Neuronal stem cell (in vitro differentiated cells): ENCODE data around the gene CNTFR. TPM values are rescaled to one million over a fixed set of nuclear protein-coding genes. Genes with fewer than 3 reads are reported as not detected.
"Not testable (repeated sequence)": the region's sequence is repeated elsewhere in the genome, so short reads cannot be mapped to it uniquely, and the experiment has no call there.

Experiments
- DNase-seq: peaks from one replicate; pipeline ENCODE4 v3.0.0-alpha.2; 2013; ENCODE audit warnings: low spot score
- H2AFZ ChIP-seq: one replicate; pipeline ENCODE4 v1.6.1; 2013; ENCODE audit warnings: mild to moderate bottlenecking, low read length, inconsistent platforms
- H2AK5ac ChIP-seq: 2 replicates; pipeline ENCODE4 v1.6.1; 2013; ENCODE audit warnings: low read depth, mild to moderate bottlenecking, inconsistent platforms, low read length, moderate library complexity, mixed read lengths
- H2BK120ac ChIP-seq: 2 replicates; pipeline ENCODE4 v1.6.1; 2013; ENCODE audit warnings: low read depth, mild to moderate bottlenecking, inconsistent platforms, low read length, moderate library complexity, mixed read lengths
- H2BK12ac ChIP-seq: one replicate; pipeline ENCODE4 v1.6.1; 2013; ENCODE audit warnings: low read length, inconsistent platforms
- H2BK15ac ChIP-seq: 2 replicates; pipeline ENCODE4 v1.6.1; 2013; ENCODE audit warnings: mild to moderate bottlenecking, low read length, inconsistent platforms, mixed read lengths
- H2BK5ac ChIP-seq: one replicate; pipeline ENCODE4 v1.6.1; 2013; ENCODE audit warnings: inconsistent platforms, mild to moderate bottlenecking, low read length, moderate library complexity
- H3K14ac ChIP-seq: one replicate; pipeline ENCODE4 v1.6.1; 2013; ENCODE audit warnings: low read length, inconsistent platforms
- H3K18ac ChIP-seq: 2 replicates; pipeline ENCODE4 v1.6.1; 2013; ENCODE audit warnings: low read length, inconsistent platforms
- H3K23ac ChIP-seq: 2 replicates; pipeline ENCODE4 v1.6.1; 2013; ENCODE audit warnings: low read depth, mild to moderate bottlenecking, mixed read lengths, low read length, inconsistent platforms; ENCODE audit not compliant: poor library complexity
- H3K27ac ChIP-seq: replicated peaks from 3 replicates; pipeline ENCODE4 v1.5.1; 2013; ENCODE audit warnings: low read length, inconsistent platforms
- H3K27me3 ChIP-seq, 3 experiments: 2 replicates each; pipeline ENCODE4 v1.6.1; 2013; ENCODE audit warnings: low read length in 3 of 3, mild to moderate bottlenecking in 2 of 3, inconsistent platforms in 1 of 3, low read depth in 1 of 3, mixed read lengths in 1 of 3, moderate library complexity in 1 of 3; ENCODE audit not compliant: control insufficient read depth in 3 of 3, insufficient read depth in 3 of 3
- H3K36me3 ChIP-seq, 2 donors: replicated peaks in 1 of 2; 2 replicates each; pipeline ENCODE4 v1.6.1; 2013; ENCODE audit warnings: low read length in 2 of 2; ENCODE audit not compliant: control insufficient read depth in 2 of 2, insufficient read depth in 2 of 2
- H3K4ac ChIP-seq: 2 replicates; pipeline ENCODE4 v1.6.1; 2013; ENCODE audit warnings: inconsistent platforms, mild to moderate bottlenecking, low read length, moderate library complexity
- H3K4me1 ChIP-seq, 2 donors: 1 replicate in 1 of 2; 2 replicates in 1 of 2; pipeline ENCODE4 v1.6.1; 2013; ENCODE audit warnings: low read length in 2 of 2, low read depth in 1 of 2; ENCODE audit not compliant: control insufficient read depth in 2 of 2, insufficient read depth in 1 of 2
- H3K4me2 ChIP-seq: one replicate; pipeline ENCODE4 v1.6.1; 2013; ENCODE audit warnings: mild to moderate bottlenecking, low read length, inconsistent platforms; ENCODE audit not compliant: insufficient read depth, poor library complexity, severe bottlenecking
- H3K4me3 ChIP-seq, 2 donors: 2 replicates each; pipeline ENCODE4 v1.5.1; 2013; ENCODE audit warnings: low read length in 2 of 2, mild to moderate bottlenecking in 2 of 2, inconsistent platforms in 1 of 2, moderate library complexity in 1 of 2
- H3K79me1 ChIP-seq: one replicate; pipeline ENCODE4 v1.6.1; 2013; ENCODE audit warnings: low read depth, mild to moderate bottlenecking, inconsistent platforms, low read length, moderate library complexity
- H3K9ac ChIP-seq: one replicate; pipeline ENCODE4 v1.6.1; 2013; ENCODE audit warnings: mild to moderate bottlenecking, low read depth, low read length, inconsistent platforms; ENCODE audit not compliant: poor library complexity
- H3K9me3 ChIP-seq, 2 donors: replicated peaks in 1 of 2; 2 replicates each; pipeline versions ENCODE3 to v1.6.1; 2013; ENCODE audit warnings: low read length in 2 of 2, mild to moderate bottlenecking in 2 of 2, inconsistent platforms in 1 of 2, low read depth in 1 of 2, mixed read lengths in 1 of 2, moderate library complexity in 1 of 2; ENCODE audit not compliant: control insufficient read depth in 2 of 2, insufficient read depth in 1 of 2
- H4K8ac ChIP-seq: one replicate; pipeline ENCODE4 v1.6.1; 2013; ENCODE audit warnings: low read depth, mild to moderate bottlenecking, inconsistent platforms, low read length, moderate library complexity
- H4K91ac ChIP-seq: one replicate; pipeline ENCODE4 v1.6.1; 2013; ENCODE audit warnings: low read length, low read depth, mild to moderate bottlenecking, inconsistent platforms; ENCODE audit not compliant: poor library complexity
- WGBS, 2 donors: extraction: QIAGEN DNeasy Blood & Tissue Kit; methylation state at CpG; one replicate each; pipeline ENCODE4 v1.1.7; 2013; ENCODE audit warnings: missing lambda C conversion rate in 2 of 2, mixed read lengths in 1 of 2; ENCODE audit not compliant: insufficient read length in 2 of 2, insufficient replicate concordance in 1 of 2; ENCODE audit errors: extremely low coverage in 2 of 2; 5-methylcytosine and 5-hydroxymethylcytosine counted together
- polyA plus RNA-seq, 2 experiments: library from polyadenylated mRNA; stranded (reverse); fragments of 200-250 nt; gene quantifications; one replicate each; pipeline ENCODE4 v1.2.3, GENCODE V29; 2013

Gene CNTFR, protein sequence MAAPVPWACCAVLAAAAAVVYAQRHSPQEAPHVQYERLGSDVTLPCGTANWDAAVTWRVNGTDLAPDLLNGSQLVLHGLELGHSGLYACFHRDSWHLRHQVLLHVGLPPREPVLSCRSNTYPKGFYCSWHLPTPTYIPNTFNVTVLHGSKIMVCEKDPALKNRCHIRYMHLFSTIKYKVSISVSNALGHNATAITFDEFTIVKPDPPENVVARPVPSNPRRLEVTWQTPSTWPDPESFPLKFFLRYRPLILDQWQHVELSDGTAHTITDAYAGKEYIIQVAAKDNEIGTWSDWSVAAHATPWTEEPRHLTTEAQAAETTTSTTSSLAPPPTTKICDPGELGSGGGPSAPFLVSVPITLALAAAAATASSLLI
- 127 TPM for polyA plus RNA-seq (2013, experiment 1 of 2)
- 126 TPM for polyA plus RNA-seq (2013, experiment 2 of 2)

DNA sequence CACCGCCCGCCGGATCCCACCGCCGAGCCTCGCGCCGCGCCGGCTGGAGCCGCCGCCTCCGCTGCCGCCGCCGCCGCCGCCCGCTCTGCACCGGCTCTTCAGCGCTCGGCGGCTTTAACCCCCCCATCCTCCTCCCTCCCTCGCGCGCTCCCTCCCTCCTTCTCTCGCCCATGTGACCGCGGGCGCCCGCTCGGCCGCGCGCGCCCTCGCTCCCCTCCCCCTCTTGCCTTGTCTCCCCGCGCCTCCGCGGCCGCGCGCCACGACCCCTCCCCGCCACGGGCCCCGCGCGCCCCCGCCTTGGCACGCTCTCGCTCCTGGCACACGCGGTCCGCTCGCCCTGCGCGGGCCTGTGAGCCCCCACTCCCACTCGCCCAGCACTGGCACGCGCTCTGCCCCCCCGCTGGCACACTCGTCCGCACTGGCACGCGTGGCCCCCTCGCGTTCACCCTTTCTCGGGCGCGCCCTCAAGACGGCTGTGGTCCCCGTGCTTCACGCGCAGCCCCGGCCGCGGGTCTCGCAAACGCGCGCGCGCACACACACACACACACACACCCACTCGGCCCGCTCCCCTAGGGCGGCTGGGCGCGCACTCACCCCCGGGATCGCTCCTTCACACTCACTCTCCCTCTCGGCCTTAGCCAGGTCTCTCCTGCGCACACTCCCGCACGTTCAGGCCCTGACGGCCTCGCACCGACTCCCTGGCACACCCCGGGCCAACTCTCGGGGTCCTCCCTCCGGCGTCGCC, at the start of gene CNTFR:
Gene CNTFR, minus strand, starts transcription at position 89 of the 745 bp plus-strand sequence. CDS start 20,743 bp downstream, outside the sequence.
- peaks cover 41 to 52% of the 10 kb centered on the region in 2 donors for H3K4me1 ChIP-seq
- peak within 1 kb of the TSS; percentile 90 for H4K91ac ChIP-seq
- peak within 1 kb of the TSS; percentile 47 for H2BK120ac ChIP-seq
- H3K18ac ChIP-seq: peak within 1 kb of the TSS; percentile 99
- DNase-seq: no peak
- H3K9me3 ChIP-seq: no peaks in the 10 kb centered on the region
- H2BK15ac ChIP-seq: peak within 1 kb of the TSS; percentile 75
- H2BK12ac ChIP-seq: peak within 1 kb of the TSS; percentile 75
- peak within 1 kb of the TSS; percentile 89 for H2BK5ac ChIP-seq
- peak within 1 kb of the TSS; percentile 90 for H2AFZ ChIP-seq
- H3K27ac ChIP-seq: no peak within 1 kb of the TSS
- WGBS, 2 donors: no CpG with 5 or more reads among the region's 104 CpGs
- no peak within 1 kb of the TSS for H3K4ac ChIP-seq
- H4K8ac ChIP-seq: no peak within 1 kb of the TSS
- H3K9ac ChIP-seq: peak within 1 kb of the TSS; percentile 99
- peak within 1 kb of the TSS; percentile 70 for H3K23ac ChIP-seq
- peaks cover 0 to 21% of the 10 kb centered on the region in 2 donors for H3K36me3 ChIP-seq
- H3K4me3 ChIP-seq: peak within 1 kb of the TSS; percentile 84 to 96
- peaks cover 7% of the 10 kb centered on the region for H3K79me1 ChIP-seq
- H3K27me3 ChIP-seq: peaks cover 4 to 68% (median 19%) of the 10 kb centered on the region in 3 experiments
- H3K4me2 ChIP-seq: peak within 1 kb of the TSS; percentile 96
- peak within 1 kb of the TSS; percentile 99 for H3K14ac ChIP-seq
- H2AK5ac ChIP-seq: peak within 1 kb of the TSS; percentile 92

DNA sequence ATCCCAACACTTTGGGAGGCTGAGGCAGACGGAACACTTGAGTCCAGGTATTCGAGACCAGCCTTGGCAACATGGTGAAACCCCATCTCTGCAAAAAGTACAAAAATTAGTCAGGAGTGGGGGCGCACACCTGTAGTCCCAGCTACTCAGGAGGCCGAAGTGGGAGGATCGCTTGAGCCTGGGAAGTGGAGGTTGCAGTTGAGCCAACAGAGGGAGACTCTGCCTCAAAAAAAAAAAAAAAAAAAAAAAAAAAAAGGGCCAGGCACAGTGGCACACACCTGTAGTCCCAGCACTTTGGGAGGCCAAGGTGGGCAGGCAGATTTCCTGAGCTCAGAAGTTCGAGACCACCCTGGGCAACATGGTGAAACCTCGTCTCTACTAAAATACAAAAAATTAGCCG, 49.8 kb upstream of the CNTFR start:
- H3K9ac ChIP-seq, H2BK5ac ChIP-seq, H2AFZ ChIP-seq, DNase-seq, H2BK15ac ChIP-seq, H2BK12ac ChIP-seq, H2AK5ac ChIP-seq, H3K4ac ChIP-seq, H4K8ac ChIP-seq, H3K18ac ChIP-seq, H3K9me3 ChIP-seq, H2BK120ac ChIP-seq, H3K27me3 ChIP-seq, H3K4me2 ChIP-seq, H3K27ac ChIP-seq, H3K14ac ChIP-seq, H3K23ac ChIP-seq, H4K91ac ChIP-seq, H3K4me3 ChIP-seq: not testable (repeated sequence)
- H3K36me3 ChIP-seq: peaks cover 7 to 15% of the 10 kb centered on the region in 2 donors
- WGBS, 2 donors: no CpG with 5 or more reads among the region's 8 CpGs
- peaks cover 11% of the 10 kb centered on the region for H3K79me1 ChIP-seq
- H3K4me1 ChIP-seq: peaks cover 8 to 15% of the 10 kb centered on the region in 2 donors

- no peak overlapping the region for H3K4ac ChIP-seq
- H3K79me1 ChIP-seq: peaks cover 11% of the 10 kb centered on the region
- no peak overlapping the region for H3K14ac ChIP-seq
- no peak overlapping the region for H3K27ac ChIP-seq
- peak overlapping the region; percentile 76 for H4K91ac ChIP-seq
- no peaks in the 10 kb centered on the region for H3K9me3 ChIP-seq
- peak overlapping the region; percentile 23 for H3K4me2 ChIP-seq
- H2BK12ac ChIP-seq: no peak overlapping the region
- peak overlapping the region; percentile 97 for H3K23ac ChIP-seq
- peaks cover 8 to 20% of the 10 kb centered on the region in 2 donors for H3K4me1 ChIP-seq
- H2BK15ac ChIP-seq: no peak overlapping the region
- peak overlapping the region; percentile 67 to 90 for H3K4me3 ChIP-seq
- H2BK5ac ChIP-seq: peak overlapping the region; percentile 62
- H3K27me3 ChIP-seq: no peaks in the 10 kb centered on the region
- H4K8ac ChIP-seq: no peak overlapping the region
- peaks cover 7 to 15% of the 10 kb centered on the region in 2 donors for H3K36me3 ChIP-seq
- no CpG with 5 or more reads among the region's 7 CpGs for WGBS, 2 donors
- DNase-seq: no peak
- H2AK5ac ChIP-seq: no peak overlapping the region
- H3K18ac ChIP-seq: no peak overlapping the region
- peak overlapping the region; percentile 100 for H2AFZ ChIP-seq
- no peak overlapping the region for H2BK120ac ChIP-seq
- no peak overlapping the region for H3K9ac ChIP-seq
These were observed 48.6 kb upstream of the CNTFR start for GRCh38 chr9:34638138-34638445.
